ENCODE data around the gene ASB18. TPM values are rescaled to one million over a fixed set of nuclear protein-coding genes. Genes with fewer than 3 reads are reported as not detected.

The ASB18 gene
- total RNA-seq, 1 donor from 2014 or later, result not detected

DNA sequence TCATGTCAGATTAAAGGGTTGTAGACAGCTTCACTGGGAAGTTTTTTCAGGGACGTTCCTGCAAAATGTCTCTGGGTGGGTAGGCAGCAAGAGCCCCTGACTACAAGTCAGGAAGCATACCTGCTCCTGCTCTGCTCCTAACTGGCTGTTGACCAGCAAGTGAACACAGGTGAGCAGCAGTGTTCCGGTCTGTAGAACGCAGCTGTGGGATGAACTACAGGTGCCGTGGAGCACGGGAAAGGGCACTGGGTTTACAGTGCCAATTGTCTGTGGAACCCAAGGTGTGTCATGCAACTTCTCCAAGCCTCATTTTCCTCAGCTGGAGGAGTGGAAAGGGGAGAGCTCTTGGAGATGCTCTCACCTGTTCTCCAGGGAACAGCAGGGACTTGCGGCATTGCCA is 6.6 kb downstream of the ASB18 start:
- H3K27me3 Mint-ChIP-seq, result peaks cover 5% of the 10 kb centered on the region
- no peak overlapping the region for H3K4me3 Mint-ChIP-seq
- H3K27ac Mint-ChIP-seq, result no peak overlapping the region

GRCh38 chr2:236257136-236257535 is 7.1 kb downstream of the ASB18 start:
- intact Hi-C loops (cut with micrococcal nuclease), result no loop called here
- TF ChIP-seq, protein P1, sequence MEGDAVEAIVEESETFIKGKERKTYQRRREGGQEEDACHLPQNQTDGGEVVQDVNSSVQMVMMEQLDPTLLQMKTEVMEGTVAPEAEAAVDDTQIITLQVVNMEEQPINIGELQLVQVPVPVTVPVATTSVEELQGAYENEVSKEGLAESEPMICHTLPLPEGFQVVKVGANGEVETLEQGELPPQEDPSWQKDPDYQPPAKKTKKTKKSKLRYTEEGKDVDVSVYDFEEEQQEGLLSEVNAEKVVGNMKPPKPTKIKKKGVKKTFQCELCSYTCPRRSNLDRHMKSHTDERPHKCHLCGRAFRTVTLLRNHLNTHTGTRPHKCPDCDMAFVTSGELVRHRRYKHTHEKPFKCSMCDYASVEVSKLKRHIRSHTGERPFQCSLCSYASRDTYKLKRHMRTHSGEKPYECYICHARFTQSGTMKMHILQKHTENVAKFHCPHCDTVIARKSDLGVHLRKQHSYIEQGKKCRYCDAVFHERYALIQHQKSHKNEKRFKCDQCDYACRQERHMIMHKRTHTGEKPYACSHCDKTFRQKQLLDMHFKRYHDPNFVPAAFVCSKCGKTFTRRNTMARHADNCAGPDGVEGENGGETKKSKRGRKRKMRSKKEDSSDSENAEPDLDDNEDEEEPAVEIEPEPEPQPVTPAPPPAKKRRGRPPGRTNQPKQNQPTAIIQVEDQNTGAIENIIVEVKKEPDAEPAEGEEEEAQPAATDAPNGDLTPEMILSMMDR (IDR thresholded peaks at IDR 0.05), result no peak

More for the DNA sequence above, 6.6 kb downstream of the ASB18 start:
- no peaks in the 10 kb centered on the region for H3K4me1 Mint-ChIP-seq
- TF ChIP-seq, protein P1 (IDR thresholded peaks at IDR 0.05), result no peak
- ATAC-seq (ENCODE audit: low read depth) (no peak), DNase-seq (no peak)
- ChIA-PET CTCF (no interaction called here), POLR2A (no interaction called here)
- H3K36me3 Mint-ChIP-seq (ENCODE audit: low read depth), result no peaks in the 10 kb centered on the region
- intact Hi-C loops (cut with micrococcal nuclease), result no loop called here
- H3K9me3 Mint-ChIP-seq, result peaks cover 6% of the 10 kb centered on the region

DNA sequence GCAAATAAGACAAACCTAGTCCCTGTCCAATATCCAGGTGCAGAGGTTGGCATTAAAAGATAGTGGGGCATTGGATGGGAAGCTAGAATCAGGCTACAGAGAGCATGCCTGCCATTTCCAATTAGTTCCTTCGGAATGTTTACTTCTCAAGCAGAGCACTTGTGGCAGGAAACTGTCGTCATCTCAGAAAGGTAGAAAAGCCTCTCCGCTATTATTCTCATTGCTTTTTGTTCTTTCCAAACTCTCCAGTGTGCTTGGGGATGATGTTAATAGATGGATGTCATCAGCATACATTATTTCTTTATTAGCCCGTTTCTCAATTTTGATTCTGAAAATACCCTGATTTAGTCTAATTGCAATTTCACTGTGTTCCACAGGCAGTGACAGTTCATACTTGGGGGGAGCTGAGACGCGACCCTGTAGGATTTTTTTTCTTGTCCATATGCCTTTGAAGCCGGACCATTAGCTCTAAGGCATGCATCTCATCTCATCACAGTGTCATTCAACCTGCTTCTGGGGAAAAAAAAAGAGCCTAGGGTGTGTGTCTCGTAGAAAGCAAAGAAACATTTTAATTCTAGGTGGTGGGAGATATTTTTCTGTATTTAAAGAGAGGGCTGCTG is 7.7 kb downstream of the ASB18 start:
- no peak for ATAC-seq (ENCODE audit: low read depth)

More at GRCh38 chr2:236257136-236257535, 7.1 kb downstream of the ASB18 start:
- DNase-seq, result no peak
- H3K27me3 Mint-ChIP-seq, result peaks cover 5% of the 10 kb centered on the region
- no peak overlapping the region for H3K4me3 Mint-ChIP-seq
- peaks cover 6% of the 10 kb centered on the region for H3K9me3 Mint-ChIP-seq
- no peak overlapping the region for H3K27ac Mint-ChIP-seq
- no peak for ATAC-seq (ENCODE audit: low read depth)
- H3K4me1 Mint-ChIP-seq, result no peaks in the 10 kb centered on the region
- POLR2A ChIA-PET, result no interaction called here
- CTCF ChIA-PET, result no interaction called here
- no peaks in the 10 kb centered on the region for H3K36me3 Mint-ChIP-seq (ENCODE audit: low read depth)

DNA sequence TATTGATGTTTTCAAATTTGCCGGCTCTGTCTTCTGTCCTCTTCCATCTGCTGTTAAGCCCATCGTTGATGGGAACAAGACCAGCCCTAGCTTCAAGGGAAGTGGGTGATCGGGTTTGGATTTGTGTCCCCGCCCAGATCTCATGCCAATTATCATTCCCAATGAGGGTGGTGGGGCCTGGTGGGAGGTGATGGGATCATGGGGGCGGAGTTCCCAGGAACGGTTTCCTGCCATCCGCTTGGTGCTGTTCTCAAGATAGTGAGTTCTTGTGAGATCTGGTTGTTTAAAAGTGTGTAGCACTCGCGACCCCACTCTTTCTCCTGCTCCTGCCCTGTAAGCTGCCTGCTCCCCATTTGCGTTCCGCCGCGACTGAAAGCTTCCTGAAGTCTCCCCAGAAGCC is 9.5 kb downstream of the ASB18 start:
- Mint-ChIP-seq H3K36me3 (ENCODE audit: low read depth) (no peaks in the 10 kb centered on the region), H3K27me3 (peaks cover 2% of the 10 kb centered on the region), H3K4me3 (no peak overlapping the region), H3K9me3 (no peaks in the 10 kb centered on the region), H3K27ac (no peak overlapping the region), H3K4me1 (no peaks in the 10 kb centered on the region)
- ATAC-seq (ENCODE audit: low read depth) (no peak), DNase-seq (no peak)
- POLR2A ChIA-PET, result no interaction called here
- TF ChIP-seq, protein P1 (IDR thresholded peaks at IDR 0.05), result no peak
- CTCF ChIA-PET, result no interaction called here
- intact Hi-C loops (cut with micrococcal nuclease), result no loop called here

More for the DNA sequence above, 7.7 kb downstream of the ASB18 start:
- Mint-ChIP-seq H3K27ac (no peak overlapping the region), H3K4me3 (no peak overlapping the region), H3K36me3 (ENCODE audit: low read depth) (no peaks in the 10 kb centered on the region), H3K9me3 (peaks cover 4% of the 10 kb centered on the region), H3K27me3 (peaks cover 5% of the 10 kb centered on the region), H3K4me1 (no peaks in the 10 kb centered on the region)
- TF ChIP-seq, protein P1 (IDR thresholded peaks at IDR 0.05), result no peak
- ChIA-PET CTCF (no interaction called here), POLR2A (no interaction called here)
- intact Hi-C loops (cut with micrococcal nuclease), result no loop called here
- no peak for DNase-seq

GRCh38 chr2:236254001-236254400 is 10.2 kb downstream of the ASB18 start:
- intact Hi-C loops (cut with micrococcal nuclease), result no loop called here
- H3K27ac Mint-ChIP-seq, result no peak overlapping the region
- POLR2A ChIA-PET, result no interaction called here
- no peak overlapping the region for H3K4me3 Mint-ChIP-seq
- H3K9me3 Mint-ChIP-seq, result no peaks in the 10 kb centered on the region
- DNase-seq (no peak), ATAC-seq (ENCODE audit: low read depth) (no peak)
- H3K27me3 Mint-ChIP-seq, result peaks cover 2% of the 10 kb centered on the region
- H3K36me3 Mint-ChIP-seq (ENCODE audit: low read depth), result no peaks in the 10 kb centered on the region
- TF ChIP-seq, protein P1 (IDR thresholded peaks at IDR 0.05), result no peak
- H3K4me1 Mint-ChIP-seq, result no peaks in the 10 kb centered on the region
- CTCF ChIA-PET, result no interaction called here

Data from activated B cell treated with CpG ODN at 0.5 μM for 24 hours (primary cell).